Ovary (tissue), 3 donors: ENCODE measurements around the gene ANGPTL3.

Experiments used
- POLR2A ChIP-seq: fragments of 450-650 bp; IDR thresholded peaks from one replicate; pipeline ENCODE4 v1.6.1; 2017; ENCODE audit warnings: antibody characterized with exemption, mild to moderate bottlenecking, moderate library complexity
- TF ChIP-seq, protein P1 (sequence below), 3 donors: fragments of 450-650 bp in 2 of 3; fragments of 200-600 bp in 1 of 3; IDR thresholded peaks; one replicate each; pipeline versions ENCODE4 v1.5.1 to v1.8.0; 2016 to 2022; ENCODE audit warnings: antibody characterized with exemption in 3 of 3, mild to moderate bottlenecking in 1 of 3
- donor health status: DM: no; HTN: no; CAD: no.

DNA sequence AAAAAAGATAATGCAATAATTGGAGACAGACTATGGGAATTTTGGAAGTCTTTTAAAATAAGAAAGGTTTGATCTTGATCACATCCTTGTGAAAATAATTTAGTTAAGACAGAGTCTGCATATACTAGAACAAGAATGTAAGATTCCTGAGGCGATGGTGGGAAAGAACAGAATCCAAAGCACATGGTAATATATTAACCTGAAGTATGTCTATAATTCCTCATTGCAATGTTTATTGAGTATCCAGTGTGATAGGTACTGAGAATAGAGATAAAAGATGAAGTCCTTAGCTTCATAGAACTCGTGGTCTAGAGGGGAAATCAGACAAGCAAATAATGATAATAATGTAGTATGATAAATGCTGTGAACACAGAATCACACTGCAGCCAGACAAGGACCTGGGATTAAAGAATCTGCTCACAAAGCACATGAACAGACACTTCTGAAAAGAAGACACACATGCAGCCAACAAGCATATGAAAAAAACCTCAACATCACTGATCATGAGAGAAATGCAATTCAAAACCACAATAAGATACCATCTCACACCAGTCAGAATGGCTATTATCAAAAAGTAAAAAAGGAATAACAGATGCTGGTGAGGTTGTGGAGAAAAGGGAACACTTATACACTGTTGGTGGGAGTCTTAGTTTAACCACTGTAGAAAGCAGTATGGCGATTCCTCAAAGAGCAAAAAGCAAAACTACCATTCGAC, 6.9 kb upstream of the ANGPTL3 start:
- TF ChIP-seq, protein P1, sequence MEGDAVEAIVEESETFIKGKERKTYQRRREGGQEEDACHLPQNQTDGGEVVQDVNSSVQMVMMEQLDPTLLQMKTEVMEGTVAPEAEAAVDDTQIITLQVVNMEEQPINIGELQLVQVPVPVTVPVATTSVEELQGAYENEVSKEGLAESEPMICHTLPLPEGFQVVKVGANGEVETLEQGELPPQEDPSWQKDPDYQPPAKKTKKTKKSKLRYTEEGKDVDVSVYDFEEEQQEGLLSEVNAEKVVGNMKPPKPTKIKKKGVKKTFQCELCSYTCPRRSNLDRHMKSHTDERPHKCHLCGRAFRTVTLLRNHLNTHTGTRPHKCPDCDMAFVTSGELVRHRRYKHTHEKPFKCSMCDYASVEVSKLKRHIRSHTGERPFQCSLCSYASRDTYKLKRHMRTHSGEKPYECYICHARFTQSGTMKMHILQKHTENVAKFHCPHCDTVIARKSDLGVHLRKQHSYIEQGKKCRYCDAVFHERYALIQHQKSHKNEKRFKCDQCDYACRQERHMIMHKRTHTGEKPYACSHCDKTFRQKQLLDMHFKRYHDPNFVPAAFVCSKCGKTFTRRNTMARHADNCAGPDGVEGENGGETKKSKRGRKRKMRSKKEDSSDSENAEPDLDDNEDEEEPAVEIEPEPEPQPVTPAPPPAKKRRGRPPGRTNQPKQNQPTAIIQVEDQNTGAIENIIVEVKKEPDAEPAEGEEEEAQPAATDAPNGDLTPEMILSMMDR (IDR thresholded peaks at IDR 0.05), result no peak
- no peak for TF ChIP-seq POLR2A
